ENCODE results near the gene VWA8. TPM values are rescaled to one million over a fixed set of nuclear protein-coding genes. Genes with fewer than 3 reads are reported as not detected.
"Not testable (repeated sequence)": the region's sequence is repeated elsewhere in the genome, so short reads cannot be mapped to it uniquely, and the experiment has no call there.

The VWA8 gene
- total and polyA plus RNA-seq, 7 donors, result 3.0 to 37.5 (median 24.7) TPM

DNA sequence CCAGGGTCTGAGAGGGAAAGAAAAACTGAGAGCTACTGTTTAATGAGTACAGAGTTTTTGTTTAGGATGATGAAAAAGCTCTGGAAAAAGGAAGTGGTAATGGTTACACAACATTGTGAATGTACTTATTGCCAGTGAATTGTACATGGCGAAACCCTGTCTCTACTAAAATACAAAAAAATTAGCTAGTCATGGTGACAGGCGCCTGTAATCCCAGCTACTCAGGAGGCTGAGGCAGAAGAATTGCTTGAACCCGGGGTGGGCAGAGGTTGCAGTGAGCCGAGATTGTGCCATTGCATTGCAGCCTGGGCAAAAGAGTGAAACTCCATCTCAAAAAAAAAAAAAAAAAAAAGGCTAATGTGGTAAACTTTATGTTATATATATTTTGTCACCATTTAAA is 96.3 kb downstream of the VWA8 start:
- intact Hi-C loops (cut with DNase I), result no loop called here
- peaks cover 0 to 26% (median 0%) of the 10 kb centered on the region in 4 donors for H3K36me3 ChIP-seq
- H3K27me3 ChIP-seq, result no peaks in the 10 kb centered on the region
- no peaks in the 10 kb centered on the region for H3K9me3 ChIP-seq
- 89 to 90% methylated on average over 4 of the region's 4 CpGs for WGBS, 2 donors
- H3K4me1 ChIP-seq, result no peaks in the 10 kb centered on the region
- H3K27ac ChIP-seq, result no peak overlapping the region
- no peak overlapping the region for H3K4me3 ChIP-seq
- TF ChIP-seq POLR2A (IDR thresholded peaks at IDR 0.05) (no peak), POLR2AphosphoS5 (IDR thresholded peaks at IDR 0.05) (no peak), EP300 (IDR thresholded peaks at IDR 0.05) (no peak)
- TF ChIP-seq, protein P1, sequence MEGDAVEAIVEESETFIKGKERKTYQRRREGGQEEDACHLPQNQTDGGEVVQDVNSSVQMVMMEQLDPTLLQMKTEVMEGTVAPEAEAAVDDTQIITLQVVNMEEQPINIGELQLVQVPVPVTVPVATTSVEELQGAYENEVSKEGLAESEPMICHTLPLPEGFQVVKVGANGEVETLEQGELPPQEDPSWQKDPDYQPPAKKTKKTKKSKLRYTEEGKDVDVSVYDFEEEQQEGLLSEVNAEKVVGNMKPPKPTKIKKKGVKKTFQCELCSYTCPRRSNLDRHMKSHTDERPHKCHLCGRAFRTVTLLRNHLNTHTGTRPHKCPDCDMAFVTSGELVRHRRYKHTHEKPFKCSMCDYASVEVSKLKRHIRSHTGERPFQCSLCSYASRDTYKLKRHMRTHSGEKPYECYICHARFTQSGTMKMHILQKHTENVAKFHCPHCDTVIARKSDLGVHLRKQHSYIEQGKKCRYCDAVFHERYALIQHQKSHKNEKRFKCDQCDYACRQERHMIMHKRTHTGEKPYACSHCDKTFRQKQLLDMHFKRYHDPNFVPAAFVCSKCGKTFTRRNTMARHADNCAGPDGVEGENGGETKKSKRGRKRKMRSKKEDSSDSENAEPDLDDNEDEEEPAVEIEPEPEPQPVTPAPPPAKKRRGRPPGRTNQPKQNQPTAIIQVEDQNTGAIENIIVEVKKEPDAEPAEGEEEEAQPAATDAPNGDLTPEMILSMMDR (IDR thresholded peaks at IDR 0.05), result no peak
- no peak for DNase-seq

DNA sequence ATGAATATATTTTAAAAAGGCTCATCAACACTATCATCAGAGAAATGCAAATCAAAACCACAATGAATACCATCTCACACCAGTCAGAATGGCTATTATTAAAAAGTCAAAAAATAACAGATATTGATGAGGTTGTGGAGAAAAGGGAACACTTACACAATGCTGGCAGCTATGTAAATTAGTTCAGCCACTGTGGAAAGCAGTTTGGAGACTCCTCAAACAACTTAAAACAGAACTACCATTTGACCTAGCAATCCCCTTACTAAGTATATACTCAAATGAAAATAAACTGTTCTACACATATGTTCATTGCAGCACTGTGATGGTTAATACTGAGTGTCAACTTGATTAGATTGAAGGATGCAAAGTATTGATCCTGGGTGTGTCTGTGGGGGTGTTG is 98.2 kb downstream of the VWA8 start:
- peaks cover 0 to 30% (median 0%) of the 10 kb centered on the region in 4 donors for H3K36me3 ChIP-seq
- H3K4me1 ChIP-seq; H3K27ac ChIP-seq; H3K9me3 ChIP-seq; H3K27me3 ChIP-seq; DNase-seq; intact Hi-C loops (cut with DNase I); H3K4me3 ChIP-seq: not testable (repeated sequence)

DNA sequence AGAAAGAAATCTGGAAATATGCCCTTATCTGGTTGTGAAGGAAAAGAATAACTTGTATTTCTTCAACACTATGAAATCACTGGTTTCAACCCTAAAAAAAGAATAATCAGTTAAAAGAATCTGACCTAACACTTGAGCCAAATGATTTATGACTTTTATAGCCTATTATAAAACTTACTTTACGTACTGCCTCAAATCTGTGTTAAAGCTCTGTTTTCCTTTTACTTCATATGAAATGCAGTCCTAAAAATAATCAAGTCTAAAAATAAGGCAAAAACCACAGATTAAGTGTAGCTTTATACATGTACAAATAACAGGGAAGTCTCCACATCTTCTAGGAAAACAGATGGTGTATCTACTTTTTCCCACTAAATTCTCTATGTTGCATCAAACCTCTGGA is 101.3 kb downstream of the VWA8 start:
- Histone ChIP-seq H3K4me3 (no peak overlapping the region), H3K27ac (no peak overlapping the region), H3K9me3 (no peaks in the 10 kb centered on the region), H3K36me3 (peaks cover 0 to 17% (median 0%) of the 10 kb centered on the region in 4 donors), H3K4me1 (no peaks in the 10 kb centered on the region), H3K27me3 (no peaks in the 10 kb centered on the region)
- DNase-seq, result no peak
- no peak for TF ChIP-seq EP300 (IDR thresholded peaks at IDR 0.05)
- TF ChIP-seq POLR2AphosphoS5 (IDR thresholded peaks at IDR 0.05), result no peak
- TF ChIP-seq, protein P1 (IDR thresholded peaks at IDR 0.05), result no peak
- no peak for TF ChIP-seq POLR2A (IDR thresholded peaks at IDR 0.05)
- WGBS, 2 donors, result 12 to 57% methylated on average over 1 of the region's 1 CpG
- intact Hi-C loops (cut with DNase I), result no loop called here

- 78 to 82% methylated on average over 5 of the region's 5 CpGs for WGBS, 2 donors
- TF ChIP-seq POLR2AphosphoS5 (IDR thresholded peaks at IDR 0.05), result no peak
- TF ChIP-seq, protein P1 (IDR thresholded peaks at IDR 0.05), result no peak
- TF ChIP-seq EP300 (IDR thresholded peaks at IDR 0.05), result no peak
- no peak for TF ChIP-seq POLR2A (IDR thresholded peaks at IDR 0.05)
- Histone ChIP-seq H3K4me3 (no peak overlapping the region), H3K4me1 (no peaks in the 10 kb centered on the region), H3K36me3 (peaks cover 0 to 13% (median 0%) of the 10 kb centered on the region in 4 donors), H3K9me3 (no peaks in the 10 kb centered on the region), H3K27me3 (no peaks in the 10 kb centered on the region), H3K27ac (no peak overlapping the region)
- DNase-seq, result no peak
- intact Hi-C loops (cut with DNase I), result no loop called here
Observed at GRCh38 chr13:41858780-41859179, 102.1 kb downstream of the VWA8 start.

- Histone ChIP-seq H3K4me1 (no peaks in the 10 kb centered on the region), H3K27ac (no peak overlapping the region), H3K27me3 (no peaks in the 10 kb centered on the region), H3K36me3 (peaks cover 0 to 12% (median 0%) of the 10 kb centered on the region in 4 donors), H3K4me3 (no peak overlapping the region), H3K9me3 (no peaks in the 10 kb centered on the region)
- intact Hi-C loops (cut with DNase I), result no loop called here
- TF ChIP-seq POLR2A (IDR thresholded peaks at IDR 0.05) (no peak), EP300 (IDR thresholded peaks at IDR 0.05) (no peak), POLR2AphosphoS5 (IDR thresholded peaks at IDR 0.05) (no peak)
- TF ChIP-seq, protein P1 (IDR thresholded peaks at IDR 0.05), result no peak
- 95 to 97% methylated on average over 1 of the region's 1 CpG for WGBS, 2 donors
- DNase-seq, result no peak
Observed at GRCh38 chr13:41854758-41855157, 106.2 kb downstream of the VWA8 start.
